OCI-LY1 (cell line): Measurements from ENCODE around the gene NR6A1.
A peak's percentile ranks its signal among the peaks of the same experiment; 100 is the strongest.

Experiments used
- H2AFZ ChIP-seq: fragments of 200-600 bp; sonication (generic), shearing (Covaris generic); 2 replicates; pipeline ENCODE4 v1.6.0; 2014; ENCODE audit warnings: antibody characterized with exemption, mild to moderate bottlenecking, low read length
- H3F3A ChIP-seq: fragments of 200-600 bp; sonication (generic), shearing (Covaris generic); 2 replicates; pipeline ENCODE4 v1.6.0; 2014; ENCODE audit warnings: mild to moderate bottlenecking, antibody characterized with exemption, low read length, moderate library complexity; ENCODE audit not compliant: insufficient read depth
- H3K27ac ChIP-seq: fragments of 200-600 bp; sonication (generic); 2 replicates; pipeline ENCODE4 v1.5.1; 2014; ENCODE audit warnings: low read length, mixed run types, mild to moderate bottlenecking, low read depth; ENCODE audit not compliant: poor library complexity, severe bottlenecking
- H3K27me3 ChIP-seq: fragments of 200-600 bp; sonication (generic); 2 replicates; pipeline ENCODE4 v1.6.0; 2014; ENCODE audit warnings: antibody characterized with exemption, mild to moderate bottlenecking, low read length, moderate library complexity; ENCODE audit not compliant: insufficient read depth
- H3K36me3 ChIP-seq: fragments of 200-600 bp; sonication (generic); 2 replicates; pipeline ENCODE4 v1.6.1; 2014; ENCODE audit warnings: mild to moderate bottlenecking, antibody characterized with exemption, low read length, moderate library complexity, mixed read lengths; ENCODE audit not compliant: insufficient read depth
- H3K4me1 ChIP-seq: fragments of 200-600 bp; sonication (generic); 2 replicates; pipeline ENCODE4 v1.5.1; 2014; ENCODE audit warnings: mild to moderate bottlenecking, low read length, moderate library complexity; ENCODE audit not compliant: insufficient read depth, severe bottlenecking
- H3K4me2 ChIP-seq: fragments of 200-600 bp; sonication (generic), shearing (Covaris generic); 2 replicates; pipeline ENCODE4 v1.6.1; 2014; ENCODE audit warnings: low read length
- H3K4me3 ChIP-seq: fragments of 200-600 bp; sonication (generic); 2 replicates; pipeline ENCODE4 v1.5.1; 2014; ENCODE audit warnings: low read length, low read depth, mild to moderate bottlenecking, mixed read lengths; ENCODE audit not compliant: poor library complexity, severe bottlenecking
- H3K79me2 ChIP-seq: fragments of 200-600 bp; shearing (Covaris generic); 2 replicates; pipeline ENCODE4 v1.6.1; 2016; ENCODE audit warnings: mixed run types, low read length, mixed read lengths; ENCODE audit not compliant: insufficient read depth
- H3K9ac ChIP-seq: fragments of 200-600 bp; sonication (generic), shearing (Covaris generic); 2 replicates; pipeline ENCODE4 v1.6.1; 2014; ENCODE audit warnings: mild to moderate bottlenecking, low read length, mixed read lengths
- H3K9me2 ChIP-seq: fragments of 200-600 bp; sonication (generic), shearing (Covaris generic); 2 replicates; pipeline ENCODE4 v1.6.1; 2014; ENCODE audit warnings: low read depth, mild to moderate bottlenecking, low read length, mixed read lengths
- H3K9me3 ChIP-seq: fragments of 200-600 bp; shearing (Covaris generic); 2 replicates; pipeline ENCODE4 v1.6.1; 2014; ENCODE audit warnings: low read length, mixed read lengths
- H4K20me1 ChIP-seq: fragments of 200-600 bp; sonication (generic), shearing (Covaris generic); 2 replicates; pipeline ENCODE4 v1.6.0; 2016; ENCODE audit warnings: mild to moderate bottlenecking, low read length; ENCODE audit not compliant: insufficient read depth
- EZH2 ChIP-seq: fragments of 200-600 bp; sonication (generic), shearing (Covaris generic); IDR thresholded peaks from 2 replicates; pipeline ENCODE4 v1.8.0; 2017; ENCODE audit warnings: borderline replicate concordance, mixed run types, mild to moderate bottlenecking, antibody characterized with exemption, low read length, moderate library complexity, mixed read lengths
- TF ChIP-seq, protein P1 (sequence below): fragments of 200-600 bp; sonication (generic), shearing (Covaris generic); IDR thresholded peaks from 2 replicates; pipeline ENCODE4 v1.5.1; 2017; ENCODE audit warnings: mild to moderate bottlenecking, antibody characterized with exemption, low read length, moderate library complexity, mixed read lengths

The NR6A1 gene

GRCh38 chr9:124697326-124698200 is 73.5 kb downstream of the NR6A1 start:
- no peak overlapping the region for H3K4me3 ChIP-seq
- no peak overlapping the region for H2AFZ ChIP-seq
- TF ChIP-seq, protein P1, sequence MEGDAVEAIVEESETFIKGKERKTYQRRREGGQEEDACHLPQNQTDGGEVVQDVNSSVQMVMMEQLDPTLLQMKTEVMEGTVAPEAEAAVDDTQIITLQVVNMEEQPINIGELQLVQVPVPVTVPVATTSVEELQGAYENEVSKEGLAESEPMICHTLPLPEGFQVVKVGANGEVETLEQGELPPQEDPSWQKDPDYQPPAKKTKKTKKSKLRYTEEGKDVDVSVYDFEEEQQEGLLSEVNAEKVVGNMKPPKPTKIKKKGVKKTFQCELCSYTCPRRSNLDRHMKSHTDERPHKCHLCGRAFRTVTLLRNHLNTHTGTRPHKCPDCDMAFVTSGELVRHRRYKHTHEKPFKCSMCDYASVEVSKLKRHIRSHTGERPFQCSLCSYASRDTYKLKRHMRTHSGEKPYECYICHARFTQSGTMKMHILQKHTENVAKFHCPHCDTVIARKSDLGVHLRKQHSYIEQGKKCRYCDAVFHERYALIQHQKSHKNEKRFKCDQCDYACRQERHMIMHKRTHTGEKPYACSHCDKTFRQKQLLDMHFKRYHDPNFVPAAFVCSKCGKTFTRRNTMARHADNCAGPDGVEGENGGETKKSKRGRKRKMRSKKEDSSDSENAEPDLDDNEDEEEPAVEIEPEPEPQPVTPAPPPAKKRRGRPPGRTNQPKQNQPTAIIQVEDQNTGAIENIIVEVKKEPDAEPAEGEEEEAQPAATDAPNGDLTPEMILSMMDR, result no peak
- H4K20me1 ChIP-seq, result no peaks in the 10 kb centered on the region
- no peaks in the 10 kb centered on the region for H3F3A ChIP-seq
- H3K27ac ChIP-seq, result peak overlapping the region; percentile 44
- H3K9ac ChIP-seq, result no peak overlapping the region; the same call in 1 of the 2 replicates
- no peaks in the 10 kb centered on the region for H3K9me2 ChIP-seq
- H3K9me3 ChIP-seq, result no peaks in the 10 kb centered on the region
- peaks cover 7% of the 10 kb centered on the region for H3K36me3 ChIP-seq
- no peaks in the 10 kb centered on the region for H3K79me2 ChIP-seq
- peaks cover 31% of the 10 kb centered on the region for H3K4me1 ChIP-seq
- no peaks in the 10 kb centered on the region for H3K27me3 ChIP-seq
- H3K4me2 ChIP-seq, result peak overlapping the region; percentile 38; the same call in 1 of the 2 replicates

- no peak overlapping the region for H3K9ac ChIP-seq
- H3K4me2 ChIP-seq, result no peak overlapping the region
- TF ChIP-seq, protein P1, result no peak
- no peak for TF ChIP-seq EZH2
- no peaks in the 10 kb centered on the region for H3F3A ChIP-seq
- H3K27ac ChIP-seq, result no peak overlapping the region
- no peak overlapping the region for H2AFZ ChIP-seq
- H3K4me1 ChIP-seq, result peaks cover 41% of the 10 kb centered on the region
- no peaks in the 10 kb centered on the region for H3K9me3 ChIP-seq
- H4K20me1 ChIP-seq, result no peaks in the 10 kb centered on the region
- H3K79me2 ChIP-seq, result no peaks in the 10 kb centered on the region
- no peak overlapping the region for H3K4me3 ChIP-seq
- H3K36me3 ChIP-seq, result no peaks in the 10 kb centered on the region
- no peaks in the 10 kb centered on the region for H3K27me3 ChIP-seq
- H3K9me2 ChIP-seq, result no peaks in the 10 kb centered on the region
Measured at GRCh38 chr9:124696101-124696500, 75.0 kb downstream of the NR6A1 start.

- Histone ChIP-seq H3K9me2 (no peaks in the 10 kb centered on the region), H3K4me1 (peaks cover 41% of the 10 kb centered on the region), H3F3A (no peaks in the 10 kb centered on the region), H3K4me2 (no peak overlapping the region), H3K36me3 (no peaks in the 10 kb centered on the region), H4K20me1 (no peaks in the 10 kb centered on the region), H2AFZ (no peak overlapping the region), H3K4me3 (no peak overlapping the region), H3K79me2 (no peaks in the 10 kb centered on the region), H3K27me3 (no peaks in the 10 kb centered on the region), H3K9ac (no peak overlapping the region), H3K9me3 (no peaks in the 10 kb centered on the region), H3K27ac (no peak overlapping the region)
- no peak for TF ChIP-seq EZH2
- TF ChIP-seq, protein P1, result no peak
Measured at GRCh38 chr9:124695280-124695890, 75.7 kb downstream of the NR6A1 start.
